ENCODE data around the gene NABP2. TPM values are rescaled to one million over a fixed set of nuclear protein-coding genes. Genes with fewer than 3 reads are reported as not detected.

Gene NABP2
- total RNA-seq, 1 donor from 2014 or later: 42.1 TPM

DNA sequence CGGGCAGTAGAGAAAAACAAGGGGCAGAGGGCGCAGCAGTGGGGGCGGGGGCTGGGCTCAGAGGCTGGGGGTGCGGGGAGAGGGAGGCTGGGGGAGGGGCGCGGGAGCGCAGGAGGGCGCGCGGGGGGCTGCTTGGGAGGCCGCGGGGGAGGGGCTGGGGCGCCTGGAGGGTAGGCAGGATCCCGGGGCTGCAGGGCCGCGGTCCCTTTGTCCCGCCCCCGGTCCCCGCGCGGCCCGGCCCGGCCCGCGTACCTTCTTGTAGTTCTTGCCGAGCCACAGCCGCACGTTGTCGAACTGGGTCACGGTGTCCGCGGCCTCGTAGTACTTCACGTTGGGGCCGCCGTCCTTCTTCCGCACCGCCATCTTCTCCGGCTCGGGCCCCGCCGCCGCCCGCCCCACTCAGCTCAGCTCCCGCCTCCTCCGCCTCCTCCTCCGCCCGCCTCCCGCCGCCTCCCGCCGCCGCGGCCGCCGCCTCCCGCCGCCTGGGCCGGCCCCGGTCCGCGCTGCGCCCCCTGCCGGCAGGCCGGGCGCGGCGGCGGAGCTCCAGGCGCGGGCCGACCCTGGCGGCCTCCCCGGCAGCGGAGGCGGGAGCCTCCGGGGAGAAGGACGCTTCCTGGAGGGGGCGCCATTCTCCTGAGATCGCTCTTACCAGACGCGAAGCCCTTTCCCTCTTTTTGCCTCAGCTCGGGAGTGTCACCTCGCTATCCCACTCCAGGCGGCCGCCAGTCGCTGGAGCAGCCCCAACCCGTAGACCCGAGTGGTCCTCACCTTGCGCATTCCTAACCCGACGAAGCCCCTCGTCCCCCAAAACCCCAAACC is 34.8 kb upstream of the NABP2 start, which contains the start of gene SMARCC2:
SMARCC2 (minus strand) TSS at position 385 of the 819 bp plus-strand sequence; CDS start at position 363, 22 bp downstream.
- H3K4me3 Mint-ChIP-seq (ENCODE audit: unreplicated experiment): peak within 1 kb of the TSS; percentile 98
- H3K27ac Mint-ChIP-seq (ENCODE audit: unreplicated experiment): peak within 1 kb of the TSS; percentile 100
- H3K36me3 Mint-ChIP-seq (ENCODE audit: unreplicated experiment): peaks cover 18% of the 10 kb centered on the region
- peak; percentile 96 for DNase-seq (ENCODE audit: extremely low spot score, unreplicated experiment)
- no peaks in the 10 kb centered on the region for H3K27me3 Mint-ChIP-seq (ENCODE audit: unreplicated experiment)
- H3K4me1 Mint-ChIP-seq (ENCODE audit: unreplicated experiment): peaks cover 38% of the 10 kb centered on the region
- H3K9me3 Mint-ChIP-seq (ENCODE audit: unreplicated experiment): no peaks in the 10 kb centered on the region
- TF ChIP-seq, protein P1, sequence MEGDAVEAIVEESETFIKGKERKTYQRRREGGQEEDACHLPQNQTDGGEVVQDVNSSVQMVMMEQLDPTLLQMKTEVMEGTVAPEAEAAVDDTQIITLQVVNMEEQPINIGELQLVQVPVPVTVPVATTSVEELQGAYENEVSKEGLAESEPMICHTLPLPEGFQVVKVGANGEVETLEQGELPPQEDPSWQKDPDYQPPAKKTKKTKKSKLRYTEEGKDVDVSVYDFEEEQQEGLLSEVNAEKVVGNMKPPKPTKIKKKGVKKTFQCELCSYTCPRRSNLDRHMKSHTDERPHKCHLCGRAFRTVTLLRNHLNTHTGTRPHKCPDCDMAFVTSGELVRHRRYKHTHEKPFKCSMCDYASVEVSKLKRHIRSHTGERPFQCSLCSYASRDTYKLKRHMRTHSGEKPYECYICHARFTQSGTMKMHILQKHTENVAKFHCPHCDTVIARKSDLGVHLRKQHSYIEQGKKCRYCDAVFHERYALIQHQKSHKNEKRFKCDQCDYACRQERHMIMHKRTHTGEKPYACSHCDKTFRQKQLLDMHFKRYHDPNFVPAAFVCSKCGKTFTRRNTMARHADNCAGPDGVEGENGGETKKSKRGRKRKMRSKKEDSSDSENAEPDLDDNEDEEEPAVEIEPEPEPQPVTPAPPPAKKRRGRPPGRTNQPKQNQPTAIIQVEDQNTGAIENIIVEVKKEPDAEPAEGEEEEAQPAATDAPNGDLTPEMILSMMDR (IDR thresholded peaks at IDR 0.05): peak; percentile 79

DNA sequence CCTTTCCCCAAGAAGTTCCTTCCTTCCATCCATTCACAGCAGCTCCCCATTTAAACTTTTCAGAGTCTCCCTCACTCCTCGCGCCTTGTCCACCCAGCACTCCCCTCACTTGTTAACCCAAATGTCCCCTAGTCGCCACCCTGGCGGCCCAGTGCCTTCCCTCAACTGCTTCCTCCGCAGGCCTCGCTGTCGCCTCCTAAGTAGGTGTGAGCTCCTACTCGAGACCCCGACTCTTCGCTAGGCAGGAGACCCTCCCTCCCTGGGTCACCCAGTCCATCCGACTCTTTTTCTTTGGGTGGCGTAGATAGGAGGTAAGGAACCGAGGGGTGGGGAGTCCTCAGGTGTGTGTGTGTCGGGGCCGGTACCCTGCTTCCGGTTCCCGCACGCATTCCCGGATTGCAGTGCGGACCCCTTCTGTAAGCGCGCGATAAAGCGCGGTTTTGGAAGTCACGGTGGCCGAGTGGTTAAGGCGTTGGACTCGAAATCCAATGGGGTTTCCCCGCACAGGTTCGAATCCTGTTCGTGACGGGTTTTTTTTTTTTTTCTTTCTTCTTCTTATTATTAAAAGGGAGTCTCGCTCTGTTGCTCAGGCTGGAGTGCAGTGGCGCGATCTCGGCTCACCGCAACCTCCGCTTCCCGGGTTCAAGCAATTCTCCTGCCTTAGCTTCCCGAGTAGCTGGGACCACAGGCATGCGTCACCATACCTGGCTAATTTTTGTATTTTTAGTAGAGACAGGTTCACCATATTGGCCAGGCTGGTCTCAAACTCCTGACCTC is 34.0 kb upstream of the NABP2 start:
- H3K27ac Mint-ChIP-seq (ENCODE audit: unreplicated experiment): peak overlapping the region; percentile 100
- H3K9me3 Mint-ChIP-seq (ENCODE audit: unreplicated experiment): no peaks in the 10 kb centered on the region
- H3K27me3 Mint-ChIP-seq (ENCODE audit: unreplicated experiment): no peaks in the 10 kb centered on the region
- H3K36me3 Mint-ChIP-seq (ENCODE audit: unreplicated experiment): peaks cover 12% of the 10 kb centered on the region
- H3K4me1 Mint-ChIP-seq (ENCODE audit: unreplicated experiment): peaks cover 38% of the 10 kb centered on the region
- TF ChIP-seq, protein P1 (IDR thresholded peaks at IDR 0.05): peak; percentile 16
- peak overlapping the region; percentile 98 for H3K4me3 Mint-ChIP-seq (ENCODE audit: unreplicated experiment)
- peak; percentile 96 for DNase-seq (ENCODE audit: extremely low spot score, unreplicated experiment)

- Mint-ChIP-seq H3K27me3 (ENCODE audit: unreplicated experiment) (no peaks in the 10 kb centered on the region), H3K9me3 (ENCODE audit: unreplicated experiment) (no peaks in the 10 kb centered on the region), H3K4me1 (ENCODE audit: unreplicated experiment) (peaks cover 38% of the 10 kb centered on the region), H3K36me3 (ENCODE audit: unreplicated experiment) (peaks cover 11% of the 10 kb centered on the region), H3K4me3 (ENCODE audit: unreplicated experiment) (peak overlapping the region; percentile 98), H3K27ac (ENCODE audit: unreplicated experiment) (peak overlapping the region; percentile 100)
- no peak for DNase-seq (ENCODE audit: extremely low spot score, unreplicated experiment)
- TF ChIP-seq, protein P1 (IDR thresholded peaks at IDR 0.05): no peak
These were observed 33.4 kb upstream of the NABP2 start for GRCh38 chr12:56190695-56191155.

- H3K27ac Mint-ChIP-seq (ENCODE audit: unreplicated experiment): peak overlapping the region; percentile 83
These were observed 31.6 kb upstream of the NABP2 start for GRCh38 chr12:56192582-56192981.

More at GRCh38 chr12:56192582-56192981, 31.6 kb upstream of the NABP2 start:
- TF ChIP-seq, protein P1 (IDR thresholded peaks at IDR 0.05): no peak
- no peak for DNase-seq (ENCODE audit: extremely low spot score, unreplicated experiment)
- Mint-ChIP-seq H3K4me1 (ENCODE audit: unreplicated experiment) (peaks cover 41% of the 10 kb centered on the region), H3K9me3 (ENCODE audit: unreplicated experiment) (no peaks in the 10 kb centered on the region), H3K36me3 (ENCODE audit: unreplicated experiment) (peaks cover 2% of the 10 kb centered on the region), H3K4me3 (ENCODE audit: unreplicated experiment) (no peak overlapping the region), H3K27me3 (ENCODE audit: unreplicated experiment) (no peaks in the 10 kb centered on the region)

Measured in osteocyte (in vitro differentiated cells).